ENCODE results near the gene THUMPD3. TPM values are rescaled to one million over a fixed set of nuclear protein-coding genes. Genes with fewer than 3 reads are reported as not detected.

Gene THUMPD3
- total RNA-seq, 1 donor from 2014 or later: 32.7 TPM

DNA sequence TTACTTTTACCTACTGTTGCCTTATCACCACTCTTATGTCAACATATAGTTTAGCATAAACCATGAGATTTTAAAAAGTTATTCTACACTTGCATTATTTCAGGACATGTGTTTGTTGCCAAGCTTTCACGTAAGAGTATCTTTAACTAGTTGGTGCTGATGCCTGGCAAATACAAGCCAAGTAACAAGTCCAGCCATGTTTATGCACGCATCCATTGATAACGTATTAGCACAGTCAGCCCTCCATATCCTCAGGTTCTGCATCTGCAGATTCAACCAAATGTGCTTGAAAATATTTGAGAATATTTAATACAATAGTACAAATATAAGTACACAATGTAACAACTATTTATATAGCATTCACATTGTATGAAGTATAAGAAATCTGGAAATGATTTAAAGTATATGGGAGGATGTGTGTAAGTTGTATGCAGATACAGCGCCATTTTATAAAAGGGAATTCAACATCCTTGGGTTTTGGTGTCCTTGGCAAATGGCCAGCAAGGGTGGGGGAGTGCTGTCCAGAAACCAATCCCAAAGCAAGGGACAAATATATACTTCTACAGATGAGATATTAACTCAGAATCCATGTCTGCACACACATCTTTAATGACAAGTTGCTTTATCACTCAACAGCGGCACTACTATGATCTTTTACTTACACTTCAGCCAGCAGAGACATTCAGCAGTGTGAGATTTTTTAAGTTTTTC lies 25.9 kb downstream of the THUMPD3 start:
- H3K9me3 ChIP-seq (ENCODE audit: insufficient read depth, low read depth, low read length): no peaks in the 10 kb centered on the region
- H3K4me2 ChIP-seq (ENCODE audit: low read length): no peak overlapping the region
- Mint-ChIP-seq H3K27ac (ENCODE audit: unreplicated experiment) (no peak overlapping the region), H3K4me3 (ENCODE audit: unreplicated experiment) (no peak overlapping the region), H3K9me3 (ENCODE audit: unreplicated experiment) (no peaks in the 10 kb centered on the region), H3K36me3 (ENCODE audit: low read depth, unreplicated experiment) (peaks cover 18% of the 10 kb centered on the region), H3K27me3 (ENCODE audit: low read depth, unreplicated experiment) (no peaks in the 10 kb centered on the region), H3K4me1 (ENCODE audit: low read depth, unreplicated experiment) (peaks cover 63% of the 10 kb centered on the region)
- no peak overlapping the region for H3K27ac ChIP-seq (ENCODE audit: low read depth, low read length)
- H3K79me2 ChIP-seq (ENCODE audit: insufficient read depth, low read length): peaks cover 58% of the 10 kb centered on the region
- peaks cover 63% of the 10 kb centered on the region for H4K20me1 ChIP-seq (ENCODE audit: insufficient read depth, low read length)
- no peak for FAIRE-seq
- peaks cover 77% of the 10 kb centered on the region for H3K36me3 ChIP-seq (ENCODE audit: insufficient read depth, low read length)
- no peak overlapping the region for H3K9ac ChIP-seq (ENCODE audit: low read length)
- no peak for DNase-seq (ENCODE audit: low read depth)
- TF ChIP-seq, protein P1, sequence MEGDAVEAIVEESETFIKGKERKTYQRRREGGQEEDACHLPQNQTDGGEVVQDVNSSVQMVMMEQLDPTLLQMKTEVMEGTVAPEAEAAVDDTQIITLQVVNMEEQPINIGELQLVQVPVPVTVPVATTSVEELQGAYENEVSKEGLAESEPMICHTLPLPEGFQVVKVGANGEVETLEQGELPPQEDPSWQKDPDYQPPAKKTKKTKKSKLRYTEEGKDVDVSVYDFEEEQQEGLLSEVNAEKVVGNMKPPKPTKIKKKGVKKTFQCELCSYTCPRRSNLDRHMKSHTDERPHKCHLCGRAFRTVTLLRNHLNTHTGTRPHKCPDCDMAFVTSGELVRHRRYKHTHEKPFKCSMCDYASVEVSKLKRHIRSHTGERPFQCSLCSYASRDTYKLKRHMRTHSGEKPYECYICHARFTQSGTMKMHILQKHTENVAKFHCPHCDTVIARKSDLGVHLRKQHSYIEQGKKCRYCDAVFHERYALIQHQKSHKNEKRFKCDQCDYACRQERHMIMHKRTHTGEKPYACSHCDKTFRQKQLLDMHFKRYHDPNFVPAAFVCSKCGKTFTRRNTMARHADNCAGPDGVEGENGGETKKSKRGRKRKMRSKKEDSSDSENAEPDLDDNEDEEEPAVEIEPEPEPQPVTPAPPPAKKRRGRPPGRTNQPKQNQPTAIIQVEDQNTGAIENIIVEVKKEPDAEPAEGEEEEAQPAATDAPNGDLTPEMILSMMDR (IDR thresholded peaks at IDR 0.05; ENCODE audit: insufficient read depth, low read depth, low read length): no peak
- TF ChIP-seq EZH2 (IDR thresholded peaks at IDR 0.05; ENCODE audit: insufficient read depth, low read length): no peak
- H3K27me3 ChIP-seq (ENCODE audit: insufficient read depth, low read length): no peaks in the 10 kb centered on the region
- H2AFZ ChIP-seq (ENCODE audit: low read depth, low read length): no peak overlapping the region
- peaks cover 13% of the 10 kb centered on the region for H3K4me1 ChIP-seq (ENCODE audit: insufficient read depth, low read length)
- no peak overlapping the region for H3K4me3 ChIP-seq (ENCODE audit: insufficient read depth, low read depth, low read length)

DNA sequence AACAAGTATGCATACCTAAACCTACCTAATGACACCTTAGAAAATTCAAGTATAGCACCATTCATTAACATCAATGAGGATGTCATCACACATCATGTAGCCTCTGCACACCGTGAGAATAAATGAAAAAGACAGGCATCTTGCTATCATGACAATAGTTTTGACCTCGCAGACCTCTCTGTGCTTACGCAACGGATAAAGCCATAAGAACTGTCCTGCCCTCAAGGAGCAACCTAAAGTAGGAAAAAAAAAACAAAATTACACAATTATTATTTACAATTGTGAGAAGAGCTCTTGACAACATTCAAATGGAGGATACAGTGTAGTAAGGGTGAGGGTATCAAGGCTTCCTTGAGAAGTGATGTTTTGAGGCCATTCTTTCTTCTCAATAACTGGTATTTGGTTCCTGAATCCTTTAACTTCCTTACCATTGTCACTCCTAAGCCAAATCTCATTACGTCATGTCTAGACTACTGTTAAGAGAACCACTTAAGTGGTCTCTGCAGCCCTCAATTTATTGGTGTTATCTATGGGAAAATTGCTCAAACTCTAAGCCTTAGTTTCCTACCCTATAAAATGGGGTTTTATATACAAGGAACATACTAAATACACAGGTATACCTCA lies 27.5 kb downstream of the THUMPD3 start:
- Mint-ChIP-seq H3K27ac (ENCODE audit: unreplicated experiment) (peak overlapping the region; percentile 55), H3K9me3 (ENCODE audit: unreplicated experiment) (no peaks in the 10 kb centered on the region), H3K4me1 (ENCODE audit: low read depth, unreplicated experiment) (peaks cover 61% of the 10 kb centered on the region), H3K27me3 (ENCODE audit: low read depth, unreplicated experiment) (no peaks in the 10 kb centered on the region), H3K36me3 (ENCODE audit: low read depth, unreplicated experiment) (peaks cover 22% of the 10 kb centered on the region), H3K4me3 (ENCODE audit: unreplicated experiment) (no peak overlapping the region)
- peaks cover 75% of the 10 kb centered on the region for H3K79me2 ChIP-seq (ENCODE audit: insufficient read depth, low read length)
- no peak overlapping the region for H3K9ac ChIP-seq (ENCODE audit: low read length)
- H3K36me3 ChIP-seq (ENCODE audit: insufficient read depth, low read length): peaks cover 83% of the 10 kb centered on the region
- H2AFZ ChIP-seq (ENCODE audit: low read depth, low read length): no peak overlapping the region
- DNase-seq (ENCODE audit: low read depth) (no peak), FAIRE-seq (no peak)
- no peak overlapping the region for H3K4me3 ChIP-seq (ENCODE audit: insufficient read depth, low read depth, low read length)
- no peak for TF ChIP-seq EZH2 (IDR thresholded peaks at IDR 0.05; ENCODE audit: insufficient read depth, low read length)
- TF ChIP-seq, protein P1 (IDR thresholded peaks at IDR 0.05; ENCODE audit: insufficient read depth, low read depth, low read length): no peak
- no peak overlapping the region for H3K4me2 ChIP-seq (ENCODE audit: low read length)
- H3K9me3 ChIP-seq (ENCODE audit: insufficient read depth, low read depth, low read length): no peaks in the 10 kb centered on the region
- H4K20me1 ChIP-seq (ENCODE audit: insufficient read depth, low read length): peaks cover 70% of the 10 kb centered on the region
- no peaks in the 10 kb centered on the region for H3K27me3 ChIP-seq (ENCODE audit: insufficient read depth, low read length)
- peaks cover 20% of the 10 kb centered on the region for H3K4me1 ChIP-seq (ENCODE audit: insufficient read depth, low read length)
- no peak overlapping the region for H3K27ac ChIP-seq (ENCODE audit: low read depth, low read length)

DNA sequence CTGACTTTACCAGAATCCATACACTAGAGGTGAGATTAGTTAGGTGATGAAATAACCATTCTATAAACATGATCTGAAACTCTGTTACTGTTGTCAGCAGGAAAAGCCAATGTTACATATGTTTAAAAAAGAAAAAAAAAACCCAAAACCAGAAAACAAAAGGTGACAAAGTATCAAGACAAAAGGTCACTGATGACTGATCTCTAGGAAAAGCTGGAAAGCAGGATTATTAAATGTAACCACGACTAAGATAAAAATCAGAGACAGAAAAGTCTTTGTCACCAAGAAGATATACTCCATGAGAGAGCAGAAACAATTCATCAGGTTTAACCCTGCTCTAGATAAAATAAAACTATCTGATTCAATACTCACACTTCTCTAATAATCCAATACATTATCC lies 29.2 kb downstream of the THUMPD3 start:
- H3K36me3 ChIP-seq (ENCODE audit: insufficient read depth, low read length): peaks cover 68% of the 10 kb centered on the region
- no peaks in the 10 kb centered on the region for H3K27me3 Mint-ChIP-seq (ENCODE audit: low read depth, unreplicated experiment)
- H3K4me1 ChIP-seq (ENCODE audit: insufficient read depth, low read length): peaks cover 26% of the 10 kb centered on the region
- TF ChIP-seq EZH2 (IDR thresholded peaks at IDR 0.05; ENCODE audit: insufficient read depth, low read length): no peak
- TF ChIP-seq, protein P1 (IDR thresholded peaks at IDR 0.05; ENCODE audit: insufficient read depth, low read depth, low read length): no peak
- H3K4me2 ChIP-seq (ENCODE audit: low read length): no peak overlapping the region
- H3K4me3 ChIP-seq (ENCODE audit: insufficient read depth, low read depth, low read length): no peak overlapping the region
- no peaks in the 10 kb centered on the region for H3K27me3 ChIP-seq (ENCODE audit: insufficient read depth, low read length)
- H4K20me1 ChIP-seq (ENCODE audit: insufficient read depth, low read length): peaks cover 76% of the 10 kb centered on the region
- H3K4me3 Mint-ChIP-seq (ENCODE audit: unreplicated experiment): peak overlapping the region; percentile 63
- no peak overlapping the region for H2AFZ ChIP-seq (ENCODE audit: low read depth, low read length)
- no peak for DNase-seq (ENCODE audit: low read depth)
- peaks cover 49% of the 10 kb centered on the region for H3K4me1 Mint-ChIP-seq (ENCODE audit: low read depth, unreplicated experiment)
- no peak overlapping the region for H3K9ac ChIP-seq (ENCODE audit: low read length)
- peaks cover 83% of the 10 kb centered on the region for H3K79me2 ChIP-seq (ENCODE audit: insufficient read depth, low read length)
- H3K9me3 Mint-ChIP-seq (ENCODE audit: unreplicated experiment): no peaks in the 10 kb centered on the region
- no peak for FAIRE-seq
- peak overlapping the region; percentile 34 for H3K27ac Mint-ChIP-seq (ENCODE audit: unreplicated experiment)
- peaks cover 22% of the 10 kb centered on the region for H3K36me3 Mint-ChIP-seq (ENCODE audit: low read depth, unreplicated experiment)
- H3K27ac ChIP-seq (ENCODE audit: low read depth, low read length): no peak overlapping the region
- no peaks in the 10 kb centered on the region for H3K9me3 ChIP-seq (ENCODE audit: insufficient read depth, low read depth, low read length)

Measured in astrocyte (in vitro differentiated cells and primary cell).